Gastroesophageal sphincter (tissue), 3 donors: Measurements from ENCODE around the gene FCHO2.

Experiments
- EP300 ChIP-seq: sonication (generic); formaldehyde crosslinking; IDR thresholded peaks from one replicate; pipeline ENCODE4 v1.6.1; 2017; ENCODE audit warnings: antibody characterized with exemption, mild to moderate bottlenecking
- POLR2A ChIP-seq, 2 donors: fragments of 450-650 bp; IDR thresholded peaks; one replicate each; pipeline ENCODE4 v1.6.1; 2017; ENCODE audit warnings: antibody characterized with exemption in 2 of 2, mild to moderate bottlenecking in 2 of 2, moderate library complexity in 1 of 2
- POLR2AphosphoS5 ChIP-seq: sonication (generic); formaldehyde crosslinking; IDR thresholded peaks from one replicate; pipeline ENCODE4 v1.6.1; 2017; ENCODE audit warnings: antibody characterized with exemption
- TF ChIP-seq, protein P1 (sequence below), 4 experiments: fragments of 200-600 bp in 2 of 4; fragments of 450-650 bp in 2 of 4; sonication (generic) in 1 of 4; IDR thresholded peaks; one replicate each; pipeline ENCODE4 v1.5.1; 2017 to 2019; ENCODE audit warnings: antibody characterized with exemption in 4 of 4, mild to moderate bottlenecking in 2 of 4, moderate library complexity in 2 of 4

DNA sequence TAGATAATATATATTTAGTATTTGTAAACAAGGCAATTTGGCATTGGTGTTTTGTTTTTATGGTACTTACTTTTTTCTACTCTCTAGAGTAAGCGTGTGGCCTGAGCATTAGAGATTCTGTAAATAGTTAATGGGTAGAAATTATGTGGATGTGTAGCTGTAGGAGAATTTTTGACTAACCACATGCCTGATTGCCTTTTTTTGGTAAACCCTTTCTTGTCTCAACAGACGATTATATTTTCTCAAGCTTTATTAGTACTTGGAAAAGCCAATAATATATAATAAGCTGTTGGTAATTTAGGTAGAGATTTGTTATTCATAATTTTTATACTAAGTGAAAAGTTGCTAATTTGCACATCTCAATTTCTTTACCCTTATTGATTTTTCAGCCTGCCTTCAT is 76.8 kb downstream of the FCHO2 start:
- TF ChIP-seq, protein P1, sequence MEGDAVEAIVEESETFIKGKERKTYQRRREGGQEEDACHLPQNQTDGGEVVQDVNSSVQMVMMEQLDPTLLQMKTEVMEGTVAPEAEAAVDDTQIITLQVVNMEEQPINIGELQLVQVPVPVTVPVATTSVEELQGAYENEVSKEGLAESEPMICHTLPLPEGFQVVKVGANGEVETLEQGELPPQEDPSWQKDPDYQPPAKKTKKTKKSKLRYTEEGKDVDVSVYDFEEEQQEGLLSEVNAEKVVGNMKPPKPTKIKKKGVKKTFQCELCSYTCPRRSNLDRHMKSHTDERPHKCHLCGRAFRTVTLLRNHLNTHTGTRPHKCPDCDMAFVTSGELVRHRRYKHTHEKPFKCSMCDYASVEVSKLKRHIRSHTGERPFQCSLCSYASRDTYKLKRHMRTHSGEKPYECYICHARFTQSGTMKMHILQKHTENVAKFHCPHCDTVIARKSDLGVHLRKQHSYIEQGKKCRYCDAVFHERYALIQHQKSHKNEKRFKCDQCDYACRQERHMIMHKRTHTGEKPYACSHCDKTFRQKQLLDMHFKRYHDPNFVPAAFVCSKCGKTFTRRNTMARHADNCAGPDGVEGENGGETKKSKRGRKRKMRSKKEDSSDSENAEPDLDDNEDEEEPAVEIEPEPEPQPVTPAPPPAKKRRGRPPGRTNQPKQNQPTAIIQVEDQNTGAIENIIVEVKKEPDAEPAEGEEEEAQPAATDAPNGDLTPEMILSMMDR (IDR thresholded peaks at IDR 0.05): no peak
- TF ChIP-seq POLR2A (IDR thresholded peaks at IDR 0.05) (no peak), EP300 (no peak), POLR2AphosphoS5 (no peak)
